Activated T-helper 1 cell treated with anti-CD3 and anti-CD28 coated beads, Interleukin-12 subunit alpha, Interleukin-12 subunit beta, Interleukin-2, Interleukin-4 antibody, amounts not matched to agents 30 ng/mL and 10 ng/mL and 1 ng/mL, durations not matched to agents 14 hours and 24 hours and 36 hours (primary cell): ENCODE results near the gene LRP1B. TPM values are rescaled to one million over a fixed set of nuclear protein-coding genes. Genes with fewer than 3 reads are reported as not detected.
"Not testable (repeated sequence)": the region's sequence is repeated elsewhere in the genome, so short reads cannot be mapped to it uniquely, and the experiment has no call there.

Source experiments
- DNase-seq: peaks from one replicate; pipeline ENCODE4 v3.0.0; 2021; ENCODE audit warnings: low spot score
- H3K27ac Mint-ChIP-seq: one replicate; pipeline ENCODE4 v1.8.0; 2021; ENCODE audit warnings: mild to moderate bottlenecking, mixed read lengths
- H3K27me3 Mint-ChIP-seq: one replicate; pipeline ENCODE4 v1.8.0; 2022; ENCODE audit warnings: mild to moderate bottlenecking, moderate library complexity, mixed read lengths; ENCODE audit not compliant: insufficient read depth
- H3K36me3 Mint-ChIP-seq: one replicate; pipeline ENCODE4 v1.8.0; 2021; ENCODE audit warnings: low read depth, mixed read lengths
- H3K4me1 Mint-ChIP-seq: one replicate; pipeline ENCODE4 v1.8.0; 2021; ENCODE audit warnings: low read depth, mixed read lengths
- H3K4me3 Mint-ChIP-seq: one replicate; pipeline ENCODE4 v1.8.0; 2021; ENCODE audit warnings: mild to moderate bottlenecking, moderate library complexity, mixed read lengths
- H3K9me3 Mint-ChIP-seq: one replicate; pipeline ENCODE4 v1.8.0; 2021; ENCODE audit warnings: mixed read lengths
- intact Hi-C: fragments of 100-400 bp; cut with micrococcal nuclease; formaldehyde crosslinking; loops from one replicate; pipeline ENCODE4 v1.15.1; 2024
- total RNA-seq: library from RNA; stranded (reverse); gene quantifications from 2 replicates; pipeline ENCODE4 v1.2.3, GENCODE V29; 2022

Gene LRP1B
- total RNA-seq, 1 donor from 2014 or later: not detected

- H3K27ac Mint-ChIP-seq: no peak overlapping the region
- H3K4me3 Mint-ChIP-seq: no peak overlapping the region
- no peaks in the 10 kb centered on the region for H3K27me3 Mint-ChIP-seq
- DNase-seq: no peak
- no peaks in the 10 kb centered on the region for H3K36me3 Mint-ChIP-seq
- intact Hi-C loops: no loop called here
- no peaks in the 10 kb centered on the region for H3K9me3 Mint-ChIP-seq
- no peaks in the 10 kb centered on the region for H3K4me1 Mint-ChIP-seq
Measured at GRCh38 chr2:140354544-140354943, 1776.3 kb downstream of the LRP1B start.

- no peak for DNase-seq
- intact Hi-C loops: no loop called here
- Mint-ChIP-seq H3K36me3 (no peaks in the 10 kb centered on the region), H3K27me3 (no peaks in the 10 kb centered on the region), H3K4me3 (no peak overlapping the region), H3K9me3 (no peaks in the 10 kb centered on the region), H3K4me1 (no peaks in the 10 kb centered on the region), H3K27ac (no peak overlapping the region)
Measured at GRCh38 chr2:140353541-140353940, 1777.3 kb downstream of the LRP1B start.

GRCh38 chr2:140351692-140352091 lies 1779.1 kb downstream of the LRP1B start:
- no peak overlapping the region for H3K4me3 Mint-ChIP-seq
- H3K27me3 Mint-ChIP-seq: no peaks in the 10 kb centered on the region
- intact Hi-C loops: no loop called here
- no peak for DNase-seq
- no peaks in the 10 kb centered on the region for H3K36me3 Mint-ChIP-seq
- no peaks in the 10 kb centered on the region for H3K4me1 Mint-ChIP-seq
- no peak overlapping the region for H3K27ac Mint-ChIP-seq
- H3K9me3 Mint-ChIP-seq: no peaks in the 10 kb centered on the region

- H3K27me3 Mint-ChIP-seq: no peaks in the 10 kb centered on the region
- no peak overlapping the region for H3K4me3 Mint-ChIP-seq
- no peak for DNase-seq
- intact Hi-C loops: no loop called here
- H3K36me3 Mint-ChIP-seq: no peaks in the 10 kb centered on the region
- no peaks in the 10 kb centered on the region for H3K9me3 Mint-ChIP-seq
- H3K27ac Mint-ChIP-seq: no peak overlapping the region
- H3K4me1 Mint-ChIP-seq: no peaks in the 10 kb centered on the region
Measured at GRCh38 chr2:140349695-140350094, 1781.1 kb downstream of the LRP1B start.

- Mint-ChIP-seq H3K27ac (no peak overlapping the region), H3K27me3 (no peaks in the 10 kb centered on the region), H3K9me3 (no peaks in the 10 kb centered on the region), H3K4me1 (no peaks in the 10 kb centered on the region), H3K36me3 (no peaks in the 10 kb centered on the region), H3K4me3 (no peak overlapping the region)
- intact Hi-C loops: no loop called here
- no peak for DNase-seq
Measured at GRCh38 chr2:140348826-140349225, 1782.0 kb downstream of the LRP1B start.

- no peaks in the 10 kb centered on the region for H3K4me1 Mint-ChIP-seq
- no peaks in the 10 kb centered on the region for H3K36me3 Mint-ChIP-seq
- no peaks in the 10 kb centered on the region for H3K27me3 Mint-ChIP-seq
- H3K4me3 Mint-ChIP-seq: no peak overlapping the region
- DNase-seq: no peak
- no peak overlapping the region for H3K27ac Mint-ChIP-seq
- intact Hi-C loops: no loop called here
- H3K9me3 Mint-ChIP-seq: no peaks in the 10 kb centered on the region
Measured at GRCh38 chr2:140344838-140345237, 1786.0 kb downstream of the LRP1B start.

GRCh38 chr2:140344266-140344665 lies 1786.5 kb downstream of the LRP1B start:
- not testable (repeated sequence) for H3K27me3 Mint-ChIP-seq, H3K27ac Mint-ChIP-seq, H3K4me1 Mint-ChIP-seq

GRCh38 chr2:140338795-140339194 lies 1792.0 kb downstream of the LRP1B start:
- no peaks in the 10 kb centered on the region for H3K4me1 Mint-ChIP-seq
- H3K4me3 Mint-ChIP-seq: no peak overlapping the region
- no peaks in the 10 kb centered on the region for H3K27me3 Mint-ChIP-seq
- no peak for DNase-seq
- intact Hi-C loops: no loop called here
- H3K36me3 Mint-ChIP-seq: no peaks in the 10 kb centered on the region
- H3K27ac Mint-ChIP-seq: no peak overlapping the region
- H3K9me3 Mint-ChIP-seq: peaks cover 4% of the 10 kb centered on the region

More at GRCh38 chr2:140344266-140344665, 1786.5 kb downstream of the LRP1B start:
- H3K36me3 Mint-ChIP-seq, intact Hi-C loops, H3K4me3 Mint-ChIP-seq, DNase-seq, H3K9me3 Mint-ChIP-seq: not testable (repeated sequence)

GRCh38 chr2:140337061-140337460 lies 1793.8 kb downstream of the LRP1B start:
- Mint-ChIP-seq H3K4me3 (no peak overlapping the region), H3K27ac (no peak overlapping the region), H3K36me3 (no peaks in the 10 kb centered on the region), H3K4me1 (no peaks in the 10 kb centered on the region), H3K27me3 (no peaks in the 10 kb centered on the region), H3K9me3 (peaks cover 4% of the 10 kb centered on the region)
- DNase-seq: no peak
- intact Hi-C loops: no loop called here

- Mint-ChIP-seq H3K9me3 (no peaks in the 10 kb centered on the region), H3K36me3 (no peaks in the 10 kb centered on the region), H3K4me1 (no peaks in the 10 kb centered on the region), H3K4me3 (no peak overlapping the region), H3K27me3 (no peaks in the 10 kb centered on the region), H3K27ac (no peak overlapping the region)
- DNase-seq: no peak
- intact Hi-C loops: no loop called here
Measured at GRCh38 chr2:140316345-140316744, 1814.5 kb downstream of the LRP1B start.

- no peaks in the 10 kb centered on the region for H3K4me1 Mint-ChIP-seq
- H3K4me3 Mint-ChIP-seq: no peak overlapping the region
- intact Hi-C loops: no loop called here
- no peaks in the 10 kb centered on the region for H3K9me3 Mint-ChIP-seq
- no peaks in the 10 kb centered on the region for H3K27me3 Mint-ChIP-seq
- DNase-seq: no peak
- H3K27ac Mint-ChIP-seq: no peak overlapping the region
- no peaks in the 10 kb centered on the region for H3K36me3 Mint-ChIP-seq
Measured at GRCh38 chr2:140311905-140312304, 1818.9 kb downstream of the LRP1B start.

GRCh38 chr2:140308706-140309105 lies 1822.1 kb downstream of the LRP1B start:
- Mint-ChIP-seq H3K4me3 (no peak overlapping the region), H3K36me3 (no peaks in the 10 kb centered on the region), H3K9me3 (no peaks in the 10 kb centered on the region), H3K27me3 (no peaks in the 10 kb centered on the region), H3K27ac (no peak overlapping the region), H3K4me1 (no peaks in the 10 kb centered on the region)
- no peak for DNase-seq
- intact Hi-C loops: no loop called here

GRCh38 chr2:140307532-140307931 lies 1823.3 kb downstream of the LRP1B start:
- Mint-ChIP-seq H3K4me1 (no peaks in the 10 kb centered on the region), H3K27me3 (no peaks in the 10 kb centered on the region), H3K4me3 (no peak overlapping the region), H3K27ac (no peak overlapping the region), H3K9me3 (no peaks in the 10 kb centered on the region), H3K36me3 (no peaks in the 10 kb centered on the region)
- DNase-seq: no peak
- intact Hi-C loops: no loop called here

- Mint-ChIP-seq H3K4me1 (no peaks in the 10 kb centered on the region), H3K27me3 (no peaks in the 10 kb centered on the region)
Measured at GRCh38 chr2:140295767-140296166, 1835.0 kb downstream of the LRP1B start.

More at GRCh38 chr2:140295767-140296166, 1835.0 kb downstream of the LRP1B start:
- Mint-ChIP-seq H3K9me3 (peaks cover 12% of the 10 kb centered on the region), H3K36me3 (no peaks in the 10 kb centered on the region), H3K4me3 (no peak overlapping the region), H3K27ac (no peak overlapping the region)
- intact Hi-C loops: no loop called here
- DNase-seq: no peak
